Adipose tissue (tissue), 3 donors: ENCODE data around the gene MED13. TPM values are rescaled to one million over a fixed set of nuclear protein-coding genes. Genes with fewer than 3 reads are reported as not detected.

Experiments
- H3K27ac ChIP-seq: one replicate; pipeline ENCODE4 v1.5.1; 2013; ENCODE audit warnings: low read depth, low read length
- WGBS, 3 donors: extraction: QIAGEN DNeasy Blood & Tissue Kit; methylation state at CpG; one replicate each; pipeline ENCODE4 v1.1.7; 2013; 5-methylcytosine and 5-hydroxymethylcytosine counted together
- polyA plus RNA-seq, 3 donors: library from polyadenylated mRNA; stranded (reverse); fragments of 200-250 nt; gene quantifications; one replicate each; pipeline ENCODE4 v1.2.3, GENCODE V29; 2013
- donor health status: healthy with polysubstance abuse.
- donor health status: Bipolar disorder and iron deficiency.
- donor health status: healthy.

MED13 gene
- polyA plus RNA-seq, 3 donors, result 4.7 to 11.9 (median 8.3) TPM

DNA sequence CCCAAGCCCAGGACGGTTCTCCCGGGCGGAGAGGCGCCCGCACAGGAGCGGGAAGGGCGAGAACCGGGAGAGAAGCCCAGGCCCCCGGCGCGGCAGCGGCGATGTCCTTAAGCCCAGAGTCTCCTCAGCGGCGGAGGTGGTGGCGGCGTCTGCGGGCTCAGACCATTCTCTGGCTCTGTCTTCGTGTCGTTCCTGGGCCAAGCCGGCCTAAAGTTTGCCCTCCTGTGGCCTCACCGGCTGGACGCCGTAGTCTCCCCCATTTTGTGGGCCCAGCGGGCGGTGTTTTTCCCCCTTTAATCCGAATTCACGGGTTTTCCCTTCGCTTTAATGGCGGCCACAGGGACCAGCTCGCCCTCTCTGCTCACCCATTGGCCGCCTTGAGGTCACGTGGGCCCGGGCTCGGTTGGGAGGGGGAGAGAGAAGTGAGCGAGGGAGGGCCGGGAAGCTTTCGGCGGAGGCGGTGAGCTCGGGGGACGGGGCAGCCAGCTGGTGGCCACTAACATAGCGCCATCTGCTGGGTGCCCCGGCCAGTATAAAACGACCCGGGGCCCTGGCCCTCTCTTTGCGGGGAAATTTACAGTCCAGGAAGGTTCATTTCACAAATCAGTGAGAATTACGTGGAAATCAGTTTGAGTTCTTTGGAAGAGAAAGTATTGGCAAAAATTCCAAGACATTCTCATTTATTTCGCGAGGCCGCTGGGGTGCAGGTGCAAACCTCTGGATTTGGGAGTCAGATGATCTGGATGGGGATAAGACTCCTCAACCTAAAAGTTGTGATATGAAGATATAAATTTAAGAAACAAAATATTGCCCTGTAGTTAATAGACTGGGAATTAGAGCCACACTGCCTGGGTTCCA is 762 bp upstream of the MED13 start:
- WGBS, 3 donors, result 1 to 2% (median 2%) methylated on average over 51 of the region's 51 CpGs
- H3K27ac ChIP-seq, result peak overlapping the region; percentile 98

DNA sequence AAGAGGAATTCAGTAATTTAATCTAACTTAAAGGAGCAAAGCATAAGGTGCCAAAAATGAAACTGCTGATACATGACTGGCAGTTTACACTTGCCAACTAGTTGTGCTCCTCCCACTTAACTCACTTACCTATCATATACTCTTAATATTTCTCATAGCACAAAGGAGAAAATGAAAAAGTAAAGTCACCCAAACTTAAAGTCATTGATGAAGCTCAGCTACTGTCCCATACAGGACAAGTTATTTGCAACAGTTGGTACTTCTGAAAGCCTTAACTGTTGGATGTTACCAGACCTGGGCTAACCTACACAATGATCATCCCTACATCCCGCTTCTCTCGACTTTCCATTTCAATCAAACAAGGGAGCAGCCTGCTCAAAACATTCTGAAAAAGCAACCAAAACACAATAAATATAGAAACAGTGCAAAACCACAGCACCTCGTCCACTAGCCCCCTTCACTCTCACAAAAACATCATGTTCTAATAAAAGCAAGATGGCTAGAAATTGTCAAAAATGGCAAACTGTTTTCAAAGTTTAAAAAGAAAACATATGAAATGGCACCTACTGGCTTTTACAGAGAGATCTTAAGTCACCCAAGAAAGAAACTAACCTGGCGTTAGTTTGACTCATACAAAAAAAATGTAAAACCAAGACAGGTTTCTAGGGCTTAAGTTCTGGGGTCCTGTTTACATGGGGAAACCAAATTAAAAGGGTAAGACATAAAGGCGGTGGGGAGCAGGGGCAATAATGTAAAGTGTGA is 868 bp downstream of the MED13 start:
- WGBS, 3 donors, result 1 to 2% (median 1%) methylated on average over 5 of the region's 5 CpGs
- H3K27ac ChIP-seq, result peak overlapping the region; percentile 98

DNA sequence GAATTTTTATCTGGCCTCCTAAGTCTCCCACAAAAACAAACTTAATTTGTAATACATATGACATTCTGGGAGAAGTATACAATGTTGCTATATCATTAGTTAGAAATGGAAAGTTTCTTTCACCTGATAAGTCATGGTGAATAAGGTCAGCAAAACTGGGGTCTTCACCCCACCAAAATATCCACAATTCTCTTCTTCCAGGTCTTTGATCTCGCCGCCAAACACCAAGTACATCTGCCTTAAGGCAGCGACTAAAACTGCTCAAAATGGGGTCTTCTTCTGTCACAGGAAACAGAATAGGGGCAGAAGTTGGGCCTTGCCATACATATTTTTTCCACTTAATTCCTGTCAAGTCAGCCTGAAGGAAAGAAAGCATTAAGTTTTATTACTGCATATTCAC is 2.1 kb downstream of the MED13 start:
- WGBS, 3 donors, result 31 to 74% (median 69%) methylated on average over 3 of the region's 3 CpGs
- H3K27ac ChIP-seq, result no peak overlapping the region

DNA sequence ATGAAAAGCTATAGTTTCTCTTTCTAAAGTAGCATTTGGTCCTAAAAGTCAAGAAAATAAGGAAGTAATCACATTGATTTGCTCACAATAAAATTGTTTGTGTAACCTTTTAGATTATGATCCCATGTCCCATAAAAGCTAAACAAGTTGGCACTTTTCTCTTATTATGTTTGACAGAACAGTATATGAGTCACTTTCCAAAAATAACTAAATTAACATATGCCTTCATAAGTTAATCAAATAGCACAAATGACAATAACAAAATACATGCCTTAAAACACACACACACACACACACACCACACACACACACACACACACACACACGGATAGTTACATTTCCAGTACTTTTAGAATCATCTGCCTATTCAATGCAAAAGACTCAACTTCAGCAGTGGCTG is 2.8 kb downstream of the MED13 start:
- 11 to 15% (median 13%) methylated on average over 1 of the region's 1 CpG for WGBS, 3 donors
- no peak overlapping the region for H3K27ac ChIP-seq

DNA sequence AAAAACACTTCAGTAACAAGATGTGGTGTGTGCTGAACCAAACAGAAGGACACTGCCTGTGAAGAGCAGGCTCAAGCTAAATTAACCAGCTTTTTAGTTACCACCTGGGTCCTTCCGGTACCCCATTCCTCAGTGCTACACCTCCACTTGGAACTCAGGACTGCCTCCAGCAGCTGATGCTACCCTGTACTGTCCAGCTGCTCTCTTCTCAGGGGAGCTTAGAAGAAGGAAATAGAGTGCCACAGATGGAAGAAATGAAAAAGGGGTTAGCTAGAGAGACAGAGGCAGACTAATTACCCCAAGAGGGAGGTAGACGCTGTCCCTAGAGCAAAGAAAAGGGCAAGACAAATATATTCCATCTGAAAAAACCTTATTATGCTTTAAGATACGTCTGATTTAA is 5.7 kb downstream of the MED13 start:
- H3K27ac ChIP-seq, result no peak overlapping the region
- 47 to 84% (median 81%) methylated on average over 3 of the region's 3 CpGs for WGBS, 3 donors

DNA sequence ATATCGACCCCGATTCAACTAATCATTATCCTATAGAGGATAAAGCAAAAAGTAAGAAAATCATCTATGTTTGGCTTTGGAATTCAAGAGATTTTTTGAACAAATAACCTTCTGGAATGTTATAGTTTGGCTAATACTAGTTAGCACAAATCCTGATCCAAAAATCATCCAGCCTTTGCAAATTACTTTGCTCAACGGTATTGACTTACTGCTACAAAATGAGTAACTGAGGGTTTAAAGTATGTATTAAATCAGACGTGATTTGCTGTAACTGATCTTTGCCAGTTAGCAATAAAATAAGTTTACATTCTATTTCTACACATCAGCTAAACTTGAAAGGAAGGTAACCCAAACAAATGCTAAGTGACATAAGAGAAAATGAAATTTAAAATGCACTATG is 6.5 kb downstream of the MED13 start:
- H3K27ac ChIP-seq, result no peak overlapping the region
- 64 to 88% (median 78%) methylated on average over 4 of the region's 4 CpGs for WGBS, 3 donors

DNA sequence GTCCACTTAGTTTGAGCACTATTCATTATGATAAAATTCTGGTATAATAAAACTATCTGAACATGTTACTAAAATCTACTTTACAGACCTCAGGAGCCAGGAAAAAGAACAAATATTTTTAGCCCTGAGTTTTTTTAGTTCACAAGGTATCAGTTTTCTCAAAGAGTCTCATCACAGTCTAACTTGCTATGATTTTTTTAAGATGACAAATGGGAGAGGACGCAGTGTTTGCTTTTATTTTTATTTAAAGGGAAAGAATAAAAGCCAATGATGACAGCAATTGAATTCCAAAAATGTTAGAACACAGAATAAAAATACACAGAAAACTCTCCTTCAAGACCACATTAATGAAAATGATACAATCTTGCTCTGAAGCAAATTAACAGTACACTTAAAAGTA is 7.4 kb downstream of the MED13 start:
- WGBS, 3 donors, result 49 to 63% (median 59%) methylated on average over 1 of the region's 1 CpG
- no peak overlapping the region for H3K27ac ChIP-seq

DNA sequence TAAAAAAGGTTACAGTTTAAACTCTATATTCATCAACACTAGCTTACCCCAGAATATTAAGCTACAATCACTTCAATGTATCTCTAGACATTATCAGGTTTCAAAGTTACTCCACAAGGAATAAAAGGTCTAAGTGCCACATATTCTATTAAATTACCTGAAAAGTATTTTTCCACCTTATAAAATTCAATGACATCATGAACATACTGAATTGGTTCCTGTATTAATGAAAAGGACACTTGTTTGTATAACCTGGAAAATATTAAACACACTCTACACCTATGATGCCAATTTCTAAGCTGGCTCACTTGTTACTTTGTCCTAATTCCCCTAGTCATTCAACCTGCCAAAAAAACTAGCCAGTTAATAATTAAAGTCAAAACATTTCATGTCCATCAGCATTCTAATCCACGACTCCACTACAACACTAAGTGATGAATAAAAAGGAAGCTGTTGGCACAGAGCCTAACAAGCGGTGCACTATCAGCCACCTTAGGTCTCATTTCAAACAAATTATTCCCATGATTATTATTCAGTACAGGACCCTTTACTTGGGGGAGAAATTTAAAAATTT is 12.2 kb downstream of the MED13 start:
- H3K27ac ChIP-seq, result no peak overlapping the region
- WGBS, 3 donors, result 15 to 68% (median 66%) methylated on average over 2 of the region's 2 CpGs

DNA sequence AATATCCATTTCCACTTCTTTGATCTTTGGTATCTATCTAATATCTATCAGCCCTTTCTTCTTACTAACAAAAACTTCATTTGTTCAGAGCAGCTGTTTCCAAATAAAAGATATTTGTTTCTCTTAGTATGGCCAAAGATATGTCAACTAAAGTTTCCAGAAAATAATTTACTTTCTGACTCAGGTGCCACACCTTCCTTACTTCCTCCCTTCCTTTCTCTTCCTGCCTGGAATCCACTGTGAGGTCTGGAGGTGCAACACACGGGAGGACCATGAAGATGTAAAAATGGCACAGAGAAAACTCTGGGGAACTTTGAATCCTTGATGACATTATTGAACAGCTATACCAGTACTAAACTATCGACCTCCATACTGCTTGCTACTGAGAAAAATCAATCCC is 14.0 kb downstream of the MED13 start:
- 56 to 81% (median 80%) methylated on average over 2 of the region's 2 CpGs for WGBS, 3 donors
- H3K27ac ChIP-seq, result no peak overlapping the region

DNA sequence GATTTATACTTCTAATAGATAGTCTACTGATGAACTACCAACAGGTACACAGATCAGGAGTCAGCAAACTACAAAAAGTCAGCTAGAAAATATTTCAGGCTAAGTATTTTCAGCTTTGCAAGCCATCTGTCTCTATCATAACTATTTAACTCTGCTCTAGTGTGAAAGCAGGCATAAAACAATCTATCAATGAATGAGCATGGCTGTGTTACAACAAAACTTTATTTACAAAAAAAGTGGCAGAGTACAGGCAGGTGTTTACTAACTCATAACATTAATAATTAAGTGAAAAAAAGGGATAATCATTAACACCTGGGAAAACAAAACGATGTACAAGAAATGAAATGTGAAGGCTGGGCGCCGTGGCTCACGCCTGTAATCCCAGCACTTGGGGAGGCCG is 15.8 kb downstream of the MED13 start:
- no peak overlapping the region for H3K27ac ChIP-seq

DNA sequence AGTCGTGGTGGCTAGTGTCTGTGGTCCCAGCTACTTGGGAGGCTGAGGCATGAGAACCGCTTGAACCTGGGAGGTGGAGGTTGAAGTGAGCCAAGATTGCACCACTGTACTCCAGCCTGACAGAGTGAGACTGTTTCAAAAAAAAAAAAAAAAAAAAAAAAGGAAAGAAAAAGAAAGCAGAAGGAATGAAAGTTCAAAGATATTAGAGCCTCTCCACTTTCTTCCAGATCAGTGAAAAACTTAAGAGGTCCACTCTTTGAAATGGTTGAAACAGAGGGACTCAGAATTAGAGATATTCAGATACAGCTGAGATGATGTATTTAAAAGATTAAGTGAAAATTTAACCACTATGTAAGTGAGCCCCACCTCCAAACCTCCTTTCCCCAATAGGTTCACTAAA is 16.8 kb downstream of the MED13 start:
- no peak overlapping the region for H3K27ac ChIP-seq
- 84 to 93% (median 93%) methylated on average over 2 of the region's 2 CpGs for WGBS, 3 donors

More for the DNA sequence above, 15.8 kb downstream of the MED13 start:
- WGBS, 3 donors, result 57 to 100% (median 97%) methylated on average over 5 of the region's 5 CpGs

DNA sequence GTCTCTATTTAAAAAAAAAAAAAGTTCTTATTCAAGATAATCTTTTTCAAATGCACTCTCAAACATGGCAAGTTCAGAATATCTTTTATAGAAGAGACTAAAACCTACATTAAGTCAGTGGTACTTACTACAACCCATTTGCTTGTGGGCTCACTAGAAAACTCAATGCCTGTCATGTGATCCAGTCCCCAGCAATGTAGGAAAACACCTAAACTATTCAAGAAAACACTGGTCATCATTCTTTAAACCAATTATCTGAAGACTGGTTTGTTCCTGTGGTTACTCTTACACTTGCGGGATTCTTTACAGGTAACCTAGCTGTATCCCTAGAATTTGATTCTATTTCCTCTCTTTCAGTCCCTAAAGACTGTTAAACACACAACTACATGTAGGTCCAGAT is 19.6 kb downstream of the MED13 start:
- WGBS, 3 donors, result 93 to 100% (median 95%) methylated on average over 1 of the region's 1 CpG
- H3K27ac ChIP-seq, result no peak overlapping the region

DNA sequence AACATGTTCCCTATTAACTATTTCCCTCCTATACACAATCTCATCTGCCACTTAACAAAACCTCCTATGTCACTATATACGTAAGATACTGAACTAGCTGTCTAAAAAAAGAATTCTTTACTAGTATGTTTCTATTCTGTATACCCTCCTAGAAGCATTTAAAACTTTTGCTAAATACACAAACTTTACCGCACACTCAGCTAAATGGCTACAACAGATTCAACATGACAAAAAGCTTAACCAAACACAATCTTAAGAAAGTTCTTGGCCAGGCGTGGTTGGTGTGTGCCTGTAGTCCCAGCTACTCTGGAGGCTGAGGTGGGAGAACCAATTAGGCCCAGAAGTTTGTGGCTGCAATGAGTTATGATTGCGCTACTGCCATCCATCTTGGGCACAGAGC is 20.0 kb downstream of the MED13 start:
- no peak overlapping the region for H3K27ac ChIP-seq
- WGBS, 3 donors, result 92 to 98% (median 98%) methylated on average over 4 of the region's 4 CpGs

DNA sequence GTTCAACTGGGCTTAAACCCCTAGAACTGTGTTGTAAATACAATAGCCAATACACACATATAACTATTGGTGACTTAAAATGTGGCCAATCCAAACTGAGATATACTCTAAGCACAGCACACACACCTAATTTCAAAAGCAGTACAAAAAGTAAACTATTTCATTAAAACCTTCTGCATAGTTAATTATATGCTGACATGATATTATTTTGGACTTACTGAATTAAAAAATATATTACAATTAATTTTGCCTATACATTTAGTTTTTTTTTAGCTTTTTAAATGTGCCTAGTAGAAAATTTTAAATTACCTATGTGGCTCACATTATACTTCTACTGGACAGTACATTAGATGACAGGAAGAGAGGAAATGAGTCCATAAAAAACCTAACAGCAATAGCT is 21.5 kb downstream of the MED13 start:
- H3K27ac ChIP-seq, result no peak overlapping the region

DNA sequence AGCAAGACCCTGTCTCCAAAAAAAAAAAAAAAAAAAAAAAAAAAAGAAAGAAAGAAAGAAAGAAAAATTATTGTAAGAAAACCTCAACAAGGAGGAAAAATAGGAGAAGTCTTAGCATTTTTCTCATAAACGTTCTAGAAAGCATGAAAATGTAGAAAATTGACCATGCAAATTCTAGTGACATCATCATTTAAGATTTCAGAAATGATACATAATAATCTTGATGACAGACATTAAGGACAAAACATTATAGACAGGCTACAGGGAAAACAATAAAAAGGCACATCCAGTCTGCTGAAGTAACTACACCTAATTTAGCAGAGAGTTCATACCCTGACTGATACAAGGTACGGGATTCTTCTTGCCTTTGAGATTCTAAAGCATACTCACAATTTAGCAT is 21.9 kb downstream of the MED13 start:
- no peak overlapping the region for H3K27ac ChIP-seq
- 80 to 89% (median 87%) methylated on average over 2 of the region's 2 CpGs for WGBS, 3 donors

DNA sequence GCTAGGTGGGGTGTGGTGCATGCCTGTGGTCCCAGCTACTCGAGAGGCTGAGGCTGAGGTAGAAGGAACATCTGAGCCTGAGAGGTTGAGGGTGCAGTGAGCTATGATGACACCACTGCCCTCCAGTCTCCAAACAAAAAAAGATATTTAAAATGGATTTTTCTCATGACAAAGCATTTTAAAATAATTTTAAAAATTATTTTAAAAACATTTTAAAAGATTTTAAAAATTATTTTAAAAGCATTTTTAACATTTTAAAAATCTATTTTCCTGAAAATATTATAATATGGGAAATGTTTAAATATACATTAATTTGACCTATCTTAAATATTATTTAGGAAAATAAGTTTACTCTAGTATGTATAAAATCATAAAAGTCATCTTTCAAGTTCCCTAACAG is 26.8 kb downstream of the MED13 start:
- WGBS, 3 donors, result 79 to 91% (median 84%) methylated on average over 1 of the region's 1 CpG
- no peak overlapping the region for H3K27ac ChIP-seq

DNA sequence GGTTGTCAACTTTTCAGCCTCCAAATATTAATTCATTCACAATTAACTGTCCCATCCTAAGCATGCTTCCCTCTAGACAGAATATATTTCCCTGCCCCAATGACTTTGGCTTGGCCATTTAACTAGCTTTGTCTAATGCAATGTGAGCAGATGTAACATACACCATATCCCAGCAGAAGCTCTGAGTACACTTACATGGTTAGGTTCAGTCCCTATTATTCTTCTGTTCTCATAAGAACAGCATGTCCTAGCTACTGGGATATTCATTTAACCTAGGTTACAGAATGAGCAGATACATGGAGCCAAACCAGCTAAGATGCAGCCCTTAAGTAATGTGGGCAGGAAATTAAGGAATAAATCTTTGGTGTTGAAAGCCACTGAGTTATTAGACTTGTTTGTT is 31.8 kb downstream of the MED13 start:
- H3K27ac ChIP-seq, result no peak overlapping the region

DNA sequence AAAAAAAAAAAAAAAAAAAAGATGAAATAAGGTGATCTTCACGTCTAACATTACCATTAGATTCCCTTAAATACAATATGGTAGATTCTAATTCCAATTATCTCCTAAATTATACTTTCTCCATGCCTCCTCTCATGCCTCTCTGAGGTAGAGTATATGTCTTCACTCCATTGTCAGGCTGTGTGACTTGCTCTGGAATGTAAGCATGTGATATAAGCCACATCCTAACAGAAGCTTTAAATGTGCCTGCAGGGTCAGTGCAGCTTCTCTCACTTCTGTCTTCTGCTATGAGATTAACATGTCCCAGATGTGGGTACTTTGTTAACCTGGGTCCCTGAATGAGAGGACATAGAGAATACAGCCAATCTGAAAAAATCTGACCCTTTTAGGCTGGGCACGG is 32.6 kb downstream of the MED13 start:
- 90 to 95% (median 92%) methylated on average over 2 of the region's 2 CpGs for WGBS, 3 donors
- no peak overlapping the region for H3K27ac ChIP-seq

DNA sequence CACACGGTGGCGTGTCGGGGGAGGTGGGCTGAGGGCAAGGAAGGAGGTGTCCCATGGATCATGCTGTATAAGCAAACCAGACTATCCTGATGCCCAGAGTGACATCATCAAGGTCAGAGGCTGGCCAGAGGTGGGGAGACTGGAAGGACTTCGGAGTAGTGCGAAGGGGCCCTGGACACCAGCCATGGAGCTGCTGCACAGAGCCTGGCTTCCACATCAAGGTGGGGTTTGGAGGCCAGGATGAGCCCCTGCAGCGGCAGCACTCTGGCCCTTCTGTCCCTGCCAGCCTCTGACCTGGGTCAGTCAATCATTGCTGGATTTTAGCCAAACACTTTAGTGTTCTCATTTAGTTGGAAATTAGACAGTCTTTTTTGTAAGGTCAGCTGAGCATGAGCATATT is 34.8 kb downstream of the MED13 start:
- WGBS, 3 donors, result 83 to 95% (median 94%) methylated on average over 6 of the region's 6 CpGs
- H3K27ac ChIP-seq, result no peak overlapping the region

DNA sequence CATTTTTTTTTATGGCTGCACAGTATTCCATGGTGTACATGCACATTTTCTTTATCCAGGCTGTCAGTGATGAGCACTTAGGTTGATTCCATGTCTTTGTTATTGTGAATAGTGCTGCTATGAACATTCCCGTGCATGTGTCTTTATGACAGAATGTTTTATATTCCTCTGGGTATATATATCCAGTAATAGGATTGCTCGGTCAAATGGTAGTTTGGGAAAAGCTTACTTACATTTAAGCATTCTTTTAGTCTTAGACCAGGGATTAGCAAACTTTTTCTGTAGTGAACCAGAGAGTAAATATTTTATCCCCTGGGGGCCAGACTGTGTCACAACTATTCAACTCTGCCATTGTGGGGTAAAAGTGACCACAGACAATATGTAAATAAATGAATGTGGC is 40.2 kb downstream of the MED13 start:
- H3K27ac ChIP-seq, result no peak overlapping the region
- 75 to 78% (median 76%) methylated on average over 2 of the region's 2 CpGs for WGBS, 3 donors
